GM21717 (cell line): ENCODE measurements around the gene HDAC4.
"Not testable (repeated sequence)": the region's sequence is repeated elsewhere in the genome, so short reads cannot be mapped to it uniquely, and the experiment has no call there.

Experiments used
- ATAC-seq: cut with Tn5 transposase; IDR thresholded peaks from one replicate; pipeline ENCODE4 v1.9.1; 2021; ENCODE audit warnings: mild to moderate bottlenecking, moderate library complexity; ENCODE audit not compliant: unreplicated experiment

HDAC4 gene

DNA sequence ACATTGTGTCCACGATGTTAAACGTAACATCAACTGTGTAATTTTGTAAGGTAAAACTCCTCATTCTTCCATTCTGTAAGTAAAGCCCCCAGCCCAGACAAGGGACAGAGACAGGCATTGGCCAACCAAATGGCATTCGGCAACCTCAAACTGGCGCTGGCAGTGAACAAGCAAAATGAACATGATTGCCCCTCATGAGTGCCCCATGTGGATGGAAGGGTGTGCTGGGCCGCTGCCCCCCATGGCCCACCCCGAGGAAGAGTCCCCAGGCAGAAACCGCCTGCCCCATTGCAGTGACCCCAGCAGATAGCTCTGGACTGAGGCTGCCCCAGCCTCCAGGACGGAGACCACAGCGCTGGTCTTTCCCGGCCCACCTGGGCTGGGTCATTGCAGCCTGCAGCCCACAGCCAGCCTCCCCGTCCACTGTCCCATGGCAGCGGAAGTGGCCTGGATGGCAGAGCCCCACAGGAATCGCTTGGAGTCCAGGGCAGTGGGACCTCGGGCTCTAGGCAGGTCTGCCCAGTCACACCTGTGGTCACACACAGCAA lies 220.2 kb downstream of the HDAC4 start:
- no peak for ATAC-seq

DNA sequence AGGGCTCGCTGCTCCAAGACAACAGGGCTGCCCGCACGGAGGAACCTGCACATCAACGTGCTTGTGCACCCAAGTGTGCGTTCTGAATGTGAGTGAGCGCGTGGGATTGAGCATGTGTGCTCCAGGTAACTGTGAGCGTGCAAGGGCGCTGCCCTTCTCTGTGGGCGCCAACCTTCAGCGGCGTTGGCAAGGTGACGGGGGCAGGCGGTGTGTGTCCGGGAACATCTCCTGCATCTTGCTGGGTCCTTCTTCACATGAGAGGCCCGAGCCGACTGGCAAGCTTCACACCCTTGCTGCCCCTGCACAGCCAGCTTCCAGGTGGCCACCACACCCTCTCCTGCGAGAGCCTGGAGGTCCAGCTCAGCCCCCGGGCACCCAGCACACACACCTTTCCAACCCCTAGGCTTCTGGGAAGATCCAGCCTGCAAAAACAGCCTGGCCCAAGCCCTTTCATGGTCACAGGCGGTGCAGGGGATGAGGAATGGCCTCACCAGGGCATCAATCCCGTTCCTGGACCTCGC lies 220.9 kb downstream of the HDAC4 start:
- no peak for ATAC-seq

DNA sequence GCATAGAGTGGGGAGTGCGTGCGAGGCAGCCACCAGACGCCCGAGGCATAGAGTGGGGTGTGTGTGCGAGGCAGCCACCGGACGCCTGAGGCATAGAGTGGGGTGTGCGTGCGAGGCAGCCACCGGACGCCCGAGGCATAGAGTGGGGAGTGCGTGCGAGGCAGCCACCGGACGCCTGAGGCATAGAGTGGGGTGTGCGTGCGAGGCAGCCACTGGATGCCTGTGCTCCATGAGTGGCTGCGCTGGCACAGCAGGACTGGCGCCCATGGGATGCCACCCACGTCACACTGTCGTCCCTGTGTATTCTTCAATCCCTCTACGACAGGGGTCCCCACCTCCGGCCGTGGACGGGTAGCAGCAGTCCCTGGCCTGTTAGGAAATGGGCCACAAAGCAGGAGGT lies 221.9 kb downstream of the HDAC4 start:
- no peak for ATAC-seq

DNA sequence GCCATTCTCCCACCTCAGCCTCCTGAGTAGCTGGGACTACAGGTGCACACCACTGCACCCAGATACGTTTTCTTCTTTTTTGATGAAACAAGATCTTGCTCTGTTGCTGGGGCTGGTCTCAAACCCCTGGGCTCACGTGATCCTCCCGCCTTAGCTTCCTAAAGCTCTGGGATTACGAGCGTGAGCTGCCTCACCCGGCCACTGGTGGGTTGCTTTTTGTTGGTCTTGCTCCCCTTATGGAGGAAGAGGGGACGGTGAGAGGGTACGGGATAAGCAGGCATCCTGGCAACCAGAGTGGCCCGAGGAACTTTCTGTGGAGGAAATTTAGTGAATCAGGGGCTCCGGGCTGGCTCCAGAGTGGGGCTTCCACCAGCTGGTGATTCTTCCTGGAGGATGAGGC lies 222.3 kb downstream of the HDAC4 start:
- no peak for ATAC-seq

DNA sequence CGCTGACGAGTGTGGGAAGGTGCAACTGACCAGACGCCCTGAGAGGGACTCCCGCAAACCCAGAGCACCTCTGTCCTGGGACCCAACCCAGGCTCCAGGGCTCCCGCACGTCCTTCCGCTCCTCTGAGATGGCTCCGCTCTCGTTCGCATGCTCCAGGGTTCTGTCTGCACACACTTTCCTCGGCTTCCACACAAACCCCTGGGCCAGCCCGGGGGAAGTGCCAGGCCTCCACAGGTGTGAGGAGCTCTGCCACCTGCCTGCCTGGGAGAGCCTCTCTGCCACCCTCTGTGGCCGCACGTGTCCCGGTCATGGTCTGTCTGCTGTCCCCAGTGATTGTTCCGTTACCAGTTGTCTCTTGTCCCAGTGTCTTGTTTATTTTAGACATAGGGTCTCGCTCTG lies 222.9 kb downstream of the HDAC4 start:
- ATAC-seq, result no peak

DNA sequence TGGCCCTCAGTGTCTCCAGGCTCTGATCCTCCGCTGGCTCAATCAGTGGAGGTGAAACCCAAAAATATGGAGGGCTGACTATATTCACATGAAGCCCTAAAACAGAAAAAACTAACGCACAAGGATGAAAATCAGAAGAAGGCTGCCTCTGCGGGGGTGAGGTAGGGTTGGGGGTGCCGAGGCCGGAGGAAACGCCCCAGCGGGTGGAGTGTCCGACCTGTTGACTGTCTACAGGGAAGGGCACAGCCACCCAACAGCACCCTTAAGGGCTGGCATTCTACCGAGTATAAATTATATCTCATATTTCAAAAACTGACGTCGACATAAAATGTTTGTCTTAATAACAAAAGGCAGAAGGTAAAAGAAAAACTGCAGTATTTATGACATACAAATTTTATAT lies 223.5 kb downstream of the HDAC4 start:
- ATAC-seq, result no peak

DNA sequence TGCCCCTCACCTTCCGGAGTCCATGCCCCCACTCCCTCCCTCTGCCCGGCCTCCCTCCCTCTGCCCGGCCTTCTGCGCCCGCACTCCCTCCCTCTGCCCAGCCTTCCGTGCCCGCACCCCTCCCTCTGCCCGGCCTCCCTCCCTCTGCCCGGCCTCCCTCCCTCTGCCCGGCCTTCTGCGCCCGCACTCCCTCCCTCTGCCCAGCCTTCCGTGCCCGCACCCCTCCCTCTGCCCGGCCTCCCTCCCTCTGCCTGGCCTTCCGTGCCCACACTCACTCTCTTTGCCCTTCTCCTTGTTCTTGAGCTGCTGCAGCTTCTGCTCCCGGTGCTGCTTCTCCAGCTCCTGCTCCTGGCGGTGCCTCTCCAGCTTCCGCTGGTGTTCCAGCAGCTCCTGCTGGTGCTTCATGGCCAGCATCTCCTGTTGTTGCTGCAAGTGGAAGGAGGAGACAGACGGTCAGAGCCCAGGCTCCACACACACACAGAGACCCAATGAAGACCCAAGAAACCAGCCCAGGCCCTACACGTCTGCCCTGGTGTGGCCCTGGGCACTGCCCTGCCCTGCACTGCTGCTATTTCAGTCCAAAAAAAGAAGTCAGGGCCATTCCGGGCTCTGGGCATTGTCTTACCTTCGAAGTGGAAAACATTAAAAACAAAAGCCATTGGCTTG lies 224.5 kb downstream of the HDAC4 start:
- ATAC-seq, result not testable (repeated sequence)

DNA sequence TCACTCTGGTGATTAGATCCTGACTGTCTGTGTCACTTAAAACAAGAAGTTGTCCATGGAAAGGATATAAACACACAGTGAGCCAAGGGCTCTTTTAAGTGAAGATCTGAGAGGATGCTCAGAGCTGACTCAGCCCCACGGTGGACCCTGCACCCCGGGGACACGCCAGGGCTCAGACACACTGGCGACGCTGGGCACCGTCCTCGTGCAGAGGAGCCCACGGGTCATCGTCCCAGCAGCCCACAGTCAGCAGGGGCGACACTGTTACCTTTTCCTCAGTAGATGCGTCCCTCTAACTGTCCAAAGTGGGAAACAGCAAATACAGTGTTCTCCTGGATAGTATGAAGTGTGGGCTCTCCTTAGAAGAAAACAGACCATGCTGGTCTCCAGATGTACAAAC lies 225.6 kb downstream of the HDAC4 start:
- no peak for ATAC-seq

DNA sequence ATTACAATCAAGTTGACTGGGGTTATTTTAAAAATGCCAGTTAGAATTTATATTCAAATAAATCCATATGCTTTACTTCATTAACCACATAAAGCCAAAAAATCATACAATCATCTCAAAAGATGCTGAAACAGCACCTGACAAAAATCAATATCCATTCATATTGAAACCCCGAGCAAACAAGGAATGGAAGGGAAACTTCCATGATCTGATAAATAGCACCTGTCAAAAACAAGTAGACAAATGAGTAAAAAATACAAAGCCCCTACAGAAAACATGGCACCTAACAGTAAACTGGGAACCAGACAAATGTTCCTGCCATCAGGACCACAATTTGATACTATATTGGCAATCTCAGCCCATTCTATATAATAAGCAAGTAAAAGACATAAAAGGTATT lies 227.5 kb downstream of the HDAC4 start:
- ATAC-seq, result no peak

DNA sequence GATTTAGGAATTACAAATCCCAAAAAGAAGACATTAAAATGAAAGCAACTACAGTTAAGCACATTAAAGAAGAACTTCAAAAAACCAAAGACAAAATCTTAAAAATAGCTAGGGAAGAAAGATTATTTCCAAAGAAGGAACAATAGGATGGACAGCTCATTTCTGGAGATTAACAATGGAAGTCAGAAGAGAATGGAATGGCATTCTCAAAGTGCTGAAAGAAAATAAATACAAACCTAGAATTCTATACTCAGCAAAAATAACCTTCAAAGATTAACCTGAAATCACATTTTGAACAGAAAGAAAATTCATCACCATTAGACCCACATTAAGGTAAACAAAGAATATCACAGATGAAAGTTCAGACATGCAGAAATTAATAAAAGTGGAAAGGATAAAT lies 229.2 kb downstream of the HDAC4 start:
- no peak for ATAC-seq

DNA sequence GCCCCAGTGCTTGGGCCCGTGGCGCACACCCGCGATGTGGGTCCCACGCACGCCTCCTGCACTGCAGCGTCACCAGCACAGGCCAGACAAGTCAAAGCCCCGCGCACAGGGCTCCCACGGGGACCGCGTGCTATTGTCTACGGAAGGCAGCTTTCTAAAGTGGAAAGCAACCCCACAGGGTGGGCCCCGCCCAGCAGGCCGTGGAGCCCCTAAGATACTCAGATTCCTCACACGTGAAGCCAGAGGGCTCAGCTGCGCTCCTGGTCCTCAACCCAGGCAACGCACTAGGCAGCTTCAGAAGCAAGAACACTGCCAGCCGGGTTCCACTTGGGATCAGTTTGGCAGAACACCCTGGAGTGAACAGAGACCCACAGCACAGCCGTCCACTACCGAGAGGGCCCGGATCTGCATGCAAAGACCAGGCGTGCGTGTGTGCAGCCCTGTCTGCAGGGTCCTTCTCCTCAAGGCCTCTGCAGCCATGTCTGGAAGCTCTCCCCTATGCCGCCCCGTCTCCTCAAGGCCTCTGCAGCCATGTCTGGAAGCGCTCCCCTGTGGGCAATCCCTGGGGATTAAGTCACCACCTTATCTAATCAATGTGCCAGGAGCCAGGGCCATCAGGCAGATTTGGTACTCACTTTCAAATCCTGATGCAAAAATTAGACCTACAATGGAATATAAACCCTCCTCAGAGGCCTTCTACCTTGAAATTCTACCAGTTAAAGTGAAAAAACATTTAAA lies 231.3 kb downstream of the HDAC4 start:
- ATAC-seq, result no peak

DNA sequence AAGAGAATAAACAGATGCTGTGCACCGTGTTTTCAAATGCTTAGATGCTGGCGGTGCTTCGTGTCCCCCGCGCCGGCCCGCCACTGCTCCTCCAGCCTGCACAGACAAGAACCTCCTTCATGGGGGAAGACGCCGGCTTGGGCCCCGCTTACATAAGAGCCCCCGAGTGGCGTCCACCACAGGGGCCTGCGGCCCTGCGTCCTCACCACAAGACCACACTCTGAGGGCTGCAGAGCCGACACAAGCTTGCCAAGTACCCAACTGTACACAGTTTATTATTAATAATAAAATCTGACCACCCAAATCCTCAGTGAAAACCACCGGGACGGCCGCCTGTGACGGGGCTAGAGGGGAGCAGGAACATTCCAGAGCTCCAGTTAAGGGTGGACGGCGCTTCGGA lies 232.2 kb downstream of the HDAC4 start:
- ATAC-seq, result no peak

DNA sequence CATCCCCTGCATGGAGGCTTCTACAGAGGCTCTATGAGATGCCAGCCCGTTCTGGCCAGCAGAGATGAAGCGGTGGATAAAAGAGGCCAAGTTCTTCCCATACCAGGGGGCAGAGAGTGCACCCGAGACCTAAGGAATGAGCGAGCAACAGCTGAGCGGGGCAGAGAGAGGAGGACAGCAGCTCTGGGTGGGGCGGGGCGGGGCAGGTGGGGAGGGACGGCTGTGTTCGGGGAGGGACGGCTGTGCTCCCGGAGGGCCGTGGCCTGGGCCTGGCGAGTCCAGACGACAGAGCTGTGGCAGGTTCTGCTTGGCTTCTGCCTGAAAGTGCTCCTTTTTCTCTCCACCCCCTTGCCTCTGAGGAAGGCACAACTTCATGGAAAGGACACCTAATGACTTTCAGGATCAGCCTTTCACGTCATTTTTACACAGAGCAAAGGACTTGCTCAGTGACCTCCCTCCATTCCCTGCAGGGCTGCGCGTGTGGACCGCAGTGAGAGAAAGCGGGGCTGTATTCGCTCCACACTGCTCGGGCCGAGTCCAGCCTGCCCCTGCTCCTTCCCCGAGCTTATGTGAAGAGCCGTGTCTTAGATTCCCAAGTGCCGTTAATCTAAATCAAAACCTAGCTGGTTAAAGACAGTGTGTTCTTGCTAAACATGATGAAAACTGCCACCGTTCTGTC lies 232.9 kb downstream of the HDAC4 start:
- ATAC-seq, result no peak

DNA sequence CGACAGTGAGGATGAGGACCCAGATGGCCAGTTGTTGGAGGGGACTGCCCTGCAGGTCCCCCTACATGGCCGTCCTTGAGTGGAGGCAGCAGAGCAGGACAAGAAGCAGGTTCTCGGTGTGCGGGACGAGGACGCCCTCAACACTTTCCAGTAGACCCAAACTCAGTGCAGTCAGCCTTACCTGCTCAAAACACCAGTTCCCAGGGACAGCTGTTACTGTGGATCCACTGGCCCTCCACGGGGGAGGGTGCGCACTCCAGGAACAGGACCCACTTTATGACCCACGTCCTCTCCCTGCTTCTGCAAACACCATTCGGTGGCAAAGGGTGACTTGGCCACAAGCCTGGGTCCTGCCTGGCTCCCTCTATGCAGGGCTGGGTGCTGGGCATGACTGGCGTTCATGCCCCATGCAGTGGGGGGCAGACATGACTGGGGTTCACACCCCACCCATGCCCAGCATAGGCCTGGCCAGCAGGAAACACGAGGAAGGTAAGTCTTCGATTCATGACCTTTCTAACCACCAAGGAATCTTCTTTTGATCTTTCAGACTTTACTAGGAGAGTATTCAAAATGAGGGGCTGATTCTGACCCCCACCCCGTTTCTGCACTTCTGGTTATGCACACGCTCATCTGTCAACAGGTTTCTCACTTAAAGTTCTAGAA lies 233.7 kb downstream of the HDAC4 start:
- no peak for ATAC-seq

DNA sequence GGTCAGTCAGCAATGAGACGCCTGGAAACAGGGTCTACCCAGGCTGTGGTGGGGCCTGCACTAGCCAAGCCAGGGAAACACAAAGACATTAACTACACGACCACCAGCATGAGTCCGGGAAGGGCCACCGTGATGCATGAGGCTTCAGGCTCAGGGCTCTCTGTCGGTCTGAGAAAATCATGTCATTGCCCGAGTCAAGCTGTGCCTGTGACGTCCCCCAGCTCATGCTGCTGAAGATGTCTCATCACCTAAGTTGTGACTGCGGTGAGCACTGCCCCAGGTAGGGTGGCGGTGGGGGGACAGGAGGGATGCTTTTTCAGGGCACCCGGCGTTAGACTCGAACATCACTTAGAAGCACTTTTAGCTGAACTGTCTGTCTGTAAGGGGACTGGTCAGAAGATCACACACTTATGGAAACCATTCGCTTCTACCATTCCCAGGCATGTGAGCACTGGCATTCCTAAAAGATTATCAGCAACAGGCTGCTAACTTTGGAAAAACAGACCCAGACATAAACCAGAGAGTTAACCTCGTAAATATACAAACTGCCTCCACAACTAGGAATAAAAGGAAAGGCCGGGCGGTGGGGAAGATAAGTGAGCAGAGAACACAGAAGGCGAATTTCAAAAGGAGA lies 234.5 kb downstream of the HDAC4 start:
- no peak for ATAC-seq

DNA sequence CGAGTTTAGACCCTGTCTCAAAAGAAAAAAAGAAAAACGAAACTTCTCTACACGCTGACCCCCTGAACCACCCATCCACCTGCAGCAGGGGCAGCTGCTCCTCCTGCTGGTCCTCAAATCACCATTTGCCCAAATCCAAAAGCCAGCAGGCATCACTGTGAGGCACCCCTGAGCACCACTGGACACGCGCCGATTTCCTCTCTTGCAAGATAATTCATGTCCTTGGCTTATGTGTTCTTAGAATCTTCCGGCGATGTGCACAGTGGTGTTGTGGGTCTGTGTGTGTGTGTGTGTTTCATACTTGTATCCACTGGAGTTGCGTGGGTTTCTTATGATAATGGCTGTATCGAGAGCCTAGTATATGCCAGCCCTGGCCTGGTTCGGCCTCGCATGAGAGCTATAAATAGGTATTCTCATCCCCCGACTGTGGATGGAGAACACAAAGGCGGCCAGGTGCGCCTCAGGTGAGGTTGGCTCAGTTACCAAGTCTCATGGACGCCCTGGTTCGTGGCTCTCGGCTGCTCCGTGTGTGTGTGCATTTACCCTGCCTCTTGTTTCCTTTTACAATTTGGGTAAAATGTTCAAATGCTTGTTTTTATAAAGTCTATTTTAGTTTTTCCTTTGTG lies 235.5 kb downstream of the HDAC4 start:
- no peak for ATAC-seq

DNA sequence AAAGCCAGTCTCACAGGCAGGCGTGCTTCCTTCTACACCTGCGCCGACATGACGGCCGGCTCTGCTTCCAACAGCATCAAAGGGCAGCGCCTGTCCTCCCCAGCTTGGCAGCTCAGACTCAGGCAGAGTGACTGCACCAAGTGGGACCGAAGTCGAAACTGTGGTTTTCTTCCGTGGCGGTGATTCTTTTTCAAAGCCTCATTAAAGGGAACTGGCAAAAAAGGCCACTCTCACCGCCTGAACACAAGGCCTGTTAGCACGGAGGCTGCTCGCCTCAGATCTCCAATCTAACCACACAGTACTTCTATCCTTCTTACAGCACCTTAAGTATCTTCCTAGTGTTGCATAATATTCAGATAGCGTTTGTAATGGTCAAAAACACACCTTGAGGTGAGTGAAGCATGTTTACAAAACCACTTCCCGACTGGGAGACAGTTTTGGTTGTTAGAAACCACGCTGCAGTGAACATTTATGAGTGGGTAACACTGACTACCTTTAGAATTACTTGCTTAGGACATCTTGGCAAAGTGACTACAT lies 236.4 kb downstream of the HDAC4 start:
- no peak for ATAC-seq

DNA sequence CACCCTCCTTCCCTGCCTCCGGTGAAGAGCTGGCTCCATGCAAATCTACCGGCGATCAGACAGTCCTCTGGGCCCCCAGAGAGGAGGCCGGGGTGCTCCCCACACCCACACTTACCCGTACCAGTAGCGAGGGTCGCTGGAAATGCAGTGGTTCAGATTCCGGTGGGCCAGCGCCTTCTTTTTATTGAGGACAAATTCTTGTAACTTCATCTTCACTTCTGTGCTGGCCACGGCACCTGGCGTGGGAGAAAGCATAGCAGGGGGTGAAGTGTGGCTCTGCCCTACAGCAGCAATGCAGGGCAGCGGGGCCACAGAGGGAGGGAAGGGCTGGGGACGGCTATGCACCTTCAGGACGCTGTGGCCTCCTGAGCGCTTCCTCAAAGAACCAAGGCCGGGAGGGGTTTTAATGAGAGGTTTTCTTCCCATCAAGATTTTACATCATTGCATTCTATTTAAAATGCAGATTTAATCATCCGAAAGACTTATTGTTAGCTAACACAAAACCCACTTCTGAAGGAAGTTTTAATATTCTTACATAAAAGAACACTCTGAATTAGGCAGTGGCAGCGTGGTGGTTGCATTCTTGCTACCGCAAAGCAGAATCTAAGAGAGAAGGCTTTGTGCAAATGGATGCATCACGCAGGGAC lies 237.0 kb downstream of the HDAC4 start:
- ATAC-seq, result no peak

DNA sequence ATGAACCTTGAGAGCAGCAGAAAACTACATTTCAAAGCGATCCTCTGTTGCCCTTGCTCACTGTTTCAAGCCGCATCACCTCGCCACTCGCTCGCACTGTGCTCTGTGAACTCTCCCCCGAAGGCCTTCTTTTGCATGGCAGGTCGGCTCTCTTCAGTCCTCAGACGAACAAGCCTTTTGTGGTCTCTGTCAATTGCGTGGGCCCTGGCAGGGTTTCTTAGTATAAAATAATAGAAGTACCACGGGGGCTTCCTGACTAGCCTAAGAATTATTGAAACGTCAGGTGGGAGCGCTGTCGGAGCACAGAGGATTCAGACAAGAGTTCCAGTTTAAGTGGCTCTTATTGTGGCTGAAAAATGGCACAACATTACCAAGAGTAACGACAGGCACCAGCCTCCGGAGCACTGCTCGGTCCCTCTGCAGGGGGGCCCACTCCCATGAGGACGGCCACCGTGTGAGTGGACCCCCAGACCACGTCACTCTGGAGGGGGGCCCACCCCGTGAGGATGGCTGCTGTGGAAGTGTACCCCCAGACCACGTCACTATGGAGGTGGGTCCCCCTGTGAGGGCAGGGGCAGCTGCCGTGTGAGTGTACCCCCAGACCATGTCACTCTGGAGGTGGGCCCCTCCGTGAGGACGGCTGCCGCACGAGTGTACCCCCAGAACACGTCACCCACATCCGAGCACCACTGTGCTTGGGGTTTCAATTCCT lies 237.7 kb downstream of the HDAC4 start:
- ATAC-seq, result no peak
